Measurements from ENCODE around the gene MAGEB17.

MAGEB17 gene

DNA sequence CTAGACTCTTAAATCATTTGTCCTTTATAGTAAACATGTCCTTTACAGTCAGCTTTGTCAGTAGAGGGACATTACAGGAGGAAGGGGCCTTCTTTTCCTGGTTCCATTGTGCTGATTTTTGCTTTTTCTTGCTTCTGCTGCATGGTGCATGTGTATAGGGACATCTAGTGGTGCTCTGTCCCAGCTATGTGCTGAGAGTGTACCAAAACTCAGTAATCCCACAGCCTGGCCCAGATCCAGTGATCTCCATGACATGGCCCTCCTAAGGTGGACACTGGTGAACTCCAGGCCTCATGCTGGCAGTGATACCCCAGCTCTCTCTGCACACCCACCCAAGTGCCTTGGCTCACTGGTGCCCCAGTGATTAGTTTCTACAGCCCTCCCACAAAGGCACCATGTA lies 45.2 kb downstream of the MAGEB17 start:
- no peak for DNase-seq

DNA sequence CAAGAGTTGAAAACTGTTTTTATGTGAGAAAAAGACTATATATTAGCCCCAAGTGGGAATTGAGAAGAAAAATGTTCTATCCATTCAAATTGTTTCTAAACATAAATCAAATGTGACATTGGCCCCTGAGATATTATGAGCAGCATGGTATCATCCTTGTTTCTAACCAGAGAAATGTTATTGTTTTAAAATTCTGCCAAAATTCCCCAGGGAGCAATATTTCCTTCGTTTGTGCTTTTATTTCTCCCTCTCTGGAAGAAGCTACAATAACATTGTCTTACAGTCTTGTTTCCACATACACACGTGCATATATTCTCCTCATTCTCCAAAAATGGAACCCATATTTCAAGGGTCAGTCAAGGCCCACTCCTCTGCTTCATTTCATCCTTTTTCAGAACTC lies 46.7 kb downstream of the MAGEB17 start:
- DNase-seq, result no peak

DNA sequence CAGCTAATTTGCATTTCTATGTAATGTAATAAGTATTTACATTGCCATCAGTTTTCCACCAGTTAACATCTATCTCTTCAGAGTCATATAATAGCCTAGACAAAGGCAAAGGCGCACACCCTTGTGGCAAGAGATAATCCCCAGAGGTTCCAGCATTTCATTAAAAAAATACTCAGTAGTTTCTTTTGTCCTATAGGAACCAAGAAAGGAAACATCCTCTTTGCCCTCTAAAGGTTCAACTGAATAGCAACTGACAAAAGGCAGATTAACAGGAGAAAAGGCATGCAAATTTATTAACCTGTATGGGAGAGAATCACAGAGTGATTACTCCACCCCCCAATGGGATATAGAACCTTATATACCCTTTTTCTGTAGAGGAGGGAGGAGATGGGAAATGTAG lies 48.4 kb downstream of the MAGEB17 start:
- no peak for DNase-seq
